Endodermal cell (in vitro differentiated cells): ENCODE results near the gene PROB1. TPM values are rescaled to one million over a fixed set of nuclear protein-coding genes. Genes with fewer than 3 reads are reported as not detected.

Source experiments
- DNase-seq: peaks from one replicate; pipeline ENCODE4 v3.0.0-alpha.2; 2017
- H3K27ac ChIP-seq: 2 replicates; pipeline ENCODE4 v1.5.1; 2013; ENCODE audit warnings: mild to moderate bottlenecking, low read depth, low read length, moderate library complexity
- H3K27me3 ChIP-seq: 2 replicates; pipeline ENCODE4 v1.6.1; 2013; ENCODE audit warnings: mild to moderate bottlenecking, low read length, moderate library complexity; ENCODE audit not compliant: insufficient read depth, control insufficient read depth, poor library complexity, severe bottlenecking
- H3K36me3 ChIP-seq: 2 replicates; pipeline ENCODE4 v1.7.0; 2013; ENCODE audit warnings: mild to moderate bottlenecking, low read length, moderate library complexity; ENCODE audit not compliant: control insufficient read depth, insufficient read depth
- H3K4me1 ChIP-seq: one replicate; pipeline ENCODE4 v1.7.0; 2013; ENCODE audit warnings: low read length; ENCODE audit not compliant: control insufficient read depth, insufficient read depth
- H3K4me3 ChIP-seq: 2 replicates; pipeline ENCODE4 v1.5.1; 2013; ENCODE audit warnings: mild to moderate bottlenecking, low read length, moderate library complexity
- H3K9ac ChIP-seq: 2 replicates; pipeline ENCODE4 v1.6.1; 2013; ENCODE audit warnings: mild to moderate bottlenecking, low read length, moderate library complexity; ENCODE audit not compliant: poor library complexity, severe bottlenecking; ENCODE audit errors: extremely low read depth
- H3K9me3 ChIP-seq: 2 replicates; pipeline ENCODE4 v1.6.1; 2013; ENCODE audit warnings: mild to moderate bottlenecking, low read length, moderate library complexity; ENCODE audit not compliant: control insufficient read depth
- H3K27ac Mint-ChIP-seq: 2 replicates; pipeline ENCODE4 v1.8.0; 2020; ENCODE audit warnings: mixed read lengths
- H3K27me3 Mint-ChIP-seq: 2 replicates; pipeline ENCODE4 v1.8.0; 2021; ENCODE audit warnings: mild to moderate bottlenecking, mixed read lengths; ENCODE audit not compliant: insufficient read depth
- H3K36me3 Mint-ChIP-seq: 2 replicates; pipeline ENCODE4 v1.8.0; 2020; ENCODE audit warnings: low read depth, mixed read lengths
- H3K4me1 Mint-ChIP-seq: 2 replicates; pipeline ENCODE4 v1.8.0; 2020; ENCODE audit warnings: mixed read lengths
- H3K4me3 Mint-ChIP-seq: 2 replicates; pipeline ENCODE4 v1.8.0; 2020; ENCODE audit warnings: mild to moderate bottlenecking, moderate library complexity, mixed read lengths
- H3K9me3 Mint-ChIP-seq: 2 replicates; pipeline ENCODE4 v1.8.0; 2020; ENCODE audit warnings: mild to moderate bottlenecking, mixed read lengths
- WGBS, 2 experiments: methylation state at CpG; one replicate each; pipeline versions ENCODE4 v1.1.5 to v1.1.7; 2013; ENCODE audit warnings: missing lambda C conversion rate in 2 of 2, mixed read lengths in 1 of 2; ENCODE audit not compliant: insufficient coverage in 1 of 2, insufficient read length in 1 of 2; 5-methylcytosine and 5-hydroxymethylcytosine counted together
- total RNA-seq, 2 donors: library from RNA; stranded (reverse); fragmentation: NEBNext Ultra II Directional in 1 of 2; extraction: Animal tissue kit (Norgen Biotek cat#: 25700) in 1 of 2; gene quantifications; 2 replicates in 1 of 2; 3 replicates in 1 of 2; pipeline ENCODE4 v1.2.1, GENCODE V29; 2021
- TF ChIP-seq, protein P1 (sequence below): fragments of 200-600 bp; sonication (generic); conservative IDR thresholded peaks from 2 replicates; pipeline ENCODE4 v1.5.0; 2021; ENCODE audit warnings: antibody characterized with exemption, mild to moderate bottlenecking

The PROB1 gene
- total RNA-seq, 2 donors from 2014 or later, result 4.8 to 6.6 TPM

DNA sequence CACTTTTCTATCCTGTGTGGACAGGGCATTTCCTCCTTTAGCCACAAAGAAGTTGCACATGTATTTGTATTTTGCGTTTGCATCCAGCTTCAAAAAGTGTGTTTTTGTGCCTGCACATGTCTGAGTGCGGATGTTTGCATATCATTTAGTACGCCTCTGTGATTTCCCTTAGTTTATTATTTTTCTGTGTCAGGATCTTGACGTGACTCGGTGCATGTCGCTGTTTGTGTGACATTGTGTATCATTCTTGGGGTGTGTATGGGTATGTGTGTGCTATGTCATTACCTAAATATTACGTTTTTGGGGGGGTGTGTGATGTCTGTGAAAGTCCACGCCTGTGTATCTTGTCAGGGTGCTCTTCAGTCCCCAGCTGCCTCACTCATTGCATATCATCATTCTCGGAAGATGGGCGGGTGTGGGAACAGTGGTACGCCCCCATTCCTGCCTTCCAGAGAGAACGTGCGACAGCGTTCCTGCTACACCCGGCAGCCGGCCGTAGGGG lies 53.7 kb downstream of the PROB1 start:
- H3K27ac ChIP-seq, result no peak overlapping the region
- H3K4me3 Mint-ChIP-seq, result peak overlapping the region; percentile 99
- H3K27ac Mint-ChIP-seq, result peak overlapping the region; percentile 100
- H3K4me3 ChIP-seq, result peak overlapping the region; percentile 88
- H3K36me3 Mint-ChIP-seq, result peaks cover 25% of the 10 kb centered on the region
- peaks cover 15% of the 10 kb centered on the region for H3K4me1 Mint-ChIP-seq
- H3K9me3 ChIP-seq, result no peaks in the 10 kb centered on the region
- H3K36me3 ChIP-seq, result peaks cover 20% of the 10 kb centered on the region
- no peak for DNase-seq
- H3K9me3 Mint-ChIP-seq, result no peaks in the 10 kb centered on the region
- TF ChIP-seq, protein P1, sequence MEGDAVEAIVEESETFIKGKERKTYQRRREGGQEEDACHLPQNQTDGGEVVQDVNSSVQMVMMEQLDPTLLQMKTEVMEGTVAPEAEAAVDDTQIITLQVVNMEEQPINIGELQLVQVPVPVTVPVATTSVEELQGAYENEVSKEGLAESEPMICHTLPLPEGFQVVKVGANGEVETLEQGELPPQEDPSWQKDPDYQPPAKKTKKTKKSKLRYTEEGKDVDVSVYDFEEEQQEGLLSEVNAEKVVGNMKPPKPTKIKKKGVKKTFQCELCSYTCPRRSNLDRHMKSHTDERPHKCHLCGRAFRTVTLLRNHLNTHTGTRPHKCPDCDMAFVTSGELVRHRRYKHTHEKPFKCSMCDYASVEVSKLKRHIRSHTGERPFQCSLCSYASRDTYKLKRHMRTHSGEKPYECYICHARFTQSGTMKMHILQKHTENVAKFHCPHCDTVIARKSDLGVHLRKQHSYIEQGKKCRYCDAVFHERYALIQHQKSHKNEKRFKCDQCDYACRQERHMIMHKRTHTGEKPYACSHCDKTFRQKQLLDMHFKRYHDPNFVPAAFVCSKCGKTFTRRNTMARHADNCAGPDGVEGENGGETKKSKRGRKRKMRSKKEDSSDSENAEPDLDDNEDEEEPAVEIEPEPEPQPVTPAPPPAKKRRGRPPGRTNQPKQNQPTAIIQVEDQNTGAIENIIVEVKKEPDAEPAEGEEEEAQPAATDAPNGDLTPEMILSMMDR, result no peak
- 19 to 33% methylated on average over 9 to 17 of the region's 17 CpGs for WGBS, 2 experiments
- H3K27me3 ChIP-seq, result no peaks in the 10 kb centered on the region
- no peak overlapping the region for H3K9ac ChIP-seq
- peaks cover 3% of the 10 kb centered on the region for H3K27me3 Mint-ChIP-seq
- no peaks in the 10 kb centered on the region for H3K4me1 ChIP-seq

Other genes with a start within 250 kb of the PROB1 start
- 10 to 100 TPM; 17.2 to 20.2 TPM for gene SIL1, start 196.7 kb downstream of the PROB1 start, total RNA-seq
- gene MATR3, start 101.4 kb downstream of the PROB1 start, total RNA-seq, result 100 to 1,000 TPM; 250 to 279 TPM
- 100 to 1,000 TPM; 128 to 142 TPM for gene PAIP2, start 53.2 kb downstream of the PROB1 start, total RNA-seq
- gene SLC23A1, start 11.8 kb downstream of the PROB1 start, total RNA-seq, result under 1 TPM; 0.35 to 0.93 TPM
- under 1 TPM; 0.57 to 0.60 TPM for gene MZB1, start 5.2 kb downstream of the PROB1 start, total RNA-seq
- gene SPATA24, start 9.0 kb upstream of the PROB1 start, total RNA-seq, result 10 to 100 TPM in 1 of 2 donors, 1 to 10 TPM in 1; 9.8 to 10.6 TPM
- 10 to 100 TPM; 21.8 to 26.6 TPM for gene DNAJC18, start 44.4 kb upstream of the PROB1 start, total RNA-seq
- under 1 TPM in 1 of 2 donors, not detected in 1; 0.62 TPM for gene ECSCR, start 67.6 kb upstream of the PROB1 start, total RNA-seq
- not detected for gene SMIM33, start 75.9 kb upstream of the PROB1 start, total RNA-seq
- under 1 TPM in 1 of 2 donors, not detected in 1; 0.20 TPM for gene STING1, start 87.7 kb upstream of the PROB1 start, total RNA-seq
- 100 to 1,000 TPM; 172 to 202 TPM for gene UBE2D2, start 166.2 kb upstream of the PROB1 start, total RNA-seq